Right lobe of liver (tissue), 6 donors: Measurements from ENCODE around the gene FAM13A. TPM values are rescaled to one million over a fixed set of nuclear protein-coding genes. Genes with fewer than 3 reads are reported as not detected.
A peak's percentile ranks its signal among the peaks of the same experiment; 100 is the strongest.

Source experiments
- ATAC-seq, 4 donors: fragments of 200-7000 bp; cut with Tn5 transposase; one replicate each; pipeline ENCODE4 v1.9.1; 2020; ENCODE audit warnings: mild to moderate bottlenecking in 4 of 4, moderate library complexity in 4 of 4
- DNase-seq, 3 donors: peaks; one replicate each; pipeline ENCODE4 v3.0.0-alpha.2; 2020
- H3K27ac ChIP-seq, 3 donors: fragments of 200-600 bp; one replicate each; pipeline ENCODE4 v1.8.0; 2022
- H3K27me3 ChIP-seq, 2 donors: fragments of 200-600 bp; one replicate each; pipeline ENCODE4 v1.8.0; 2022
- H3K36me3 ChIP-seq, 4 donors: fragments of 200-600 bp; sonication (generic) in 1 of 4; one replicate each; pipeline versions ENCODE4 v1.5.1 to v1.8.0; 2017 to 2022; ENCODE audit warnings: control low read depth in 1 of 4
- H3K4me1 ChIP-seq, 4 donors: fragments of 200-600 bp; sonication (generic) in 1 of 4; one replicate each; pipeline versions ENCODE4 v1.5.1 to v1.8.0; 2017 to 2022; ENCODE audit warnings: control low read depth in 1 of 4
- H3K4me3 ChIP-seq, 3 donors: fragments of 200-600 bp; one replicate each; pipeline ENCODE4 v1.8.0; 2022
- H3K9me3 ChIP-seq, 4 donors: fragments of 200-600 bp; sonication (generic) in 1 of 4; one replicate each; pipeline versions ENCODE4 v1.5.1 to v1.8.0; 2017 to 2022; ENCODE audit warnings: control low read depth in 1 of 4
- POLR2A ChIP-seq: fragments of 450-650 bp; IDR thresholded peaks from one replicate; pipeline ENCODE4 v1.6.1; 2017; ENCODE audit warnings: antibody characterized with exemption, mild to moderate bottlenecking
- WGBS: methylation state at CpG from one replicate; pipeline ENCODE4 v1.1.6; 2018; ENCODE audit warnings: low coverage, low lambda C conversion rate; ENCODE audit not compliant: insufficient coverage; ENCODE audit errors: missing lambda C conversion rate; 5-methylcytosine and 5-hydroxymethylcytosine counted together
- intact Hi-C, 2 donors: fragments of 100-400 bp; cut with DNase I; formaldehyde crosslinking; loops; one replicate each; pipeline versions ENCODE4 v1.11.2 to v1.14.1; 2022
- total RNA-seq, 6 experiments: library from RNA; depleted of rRNA in 2 of 6; stranded (reverse); fragments of >200 nt in 2 of 6; fragmentation: NEBNext Ultra II Directional in 3 of 6; extraction: Animal tissue kit (Norgen Biotek cat#: 25700) in 3 of 6; gene quantifications; one replicate each; pipeline versions ENCODE4 v1.1.0 to v1.2.4, GENCODE V29; 2016 to 2023
- TF ChIP-seq, protein P1 (sequence below), 4 donors: fragments of 200-600 bp in 3 of 4; fragments of 450-650 bp in 1 of 4; IDR thresholded peaks; one replicate each; pipeline versions ENCODE4 v1.5.1 to v1.8.0; 2016 to 2022; ENCODE audit warnings: antibody characterized with exemption in 4 of 4, mild to moderate bottlenecking in 2 of 4
- donor health status: DM: no; HTN: yes; CAD: no.
- donor health status: DM: no; HTN: no; CAD: no.
- donor health status: DM: no; HTN: no; CAD: no.
- donor health status: DM: no; HTN: yes; CAD: no.
- donor health status: DM: no; HTN: yes; CAD: no.

The FAM13A gene
- total RNA-seq, 6 experiments from 2014 or later, result 28.3 to 82.5 (median 51.7) TPM

DNA sequence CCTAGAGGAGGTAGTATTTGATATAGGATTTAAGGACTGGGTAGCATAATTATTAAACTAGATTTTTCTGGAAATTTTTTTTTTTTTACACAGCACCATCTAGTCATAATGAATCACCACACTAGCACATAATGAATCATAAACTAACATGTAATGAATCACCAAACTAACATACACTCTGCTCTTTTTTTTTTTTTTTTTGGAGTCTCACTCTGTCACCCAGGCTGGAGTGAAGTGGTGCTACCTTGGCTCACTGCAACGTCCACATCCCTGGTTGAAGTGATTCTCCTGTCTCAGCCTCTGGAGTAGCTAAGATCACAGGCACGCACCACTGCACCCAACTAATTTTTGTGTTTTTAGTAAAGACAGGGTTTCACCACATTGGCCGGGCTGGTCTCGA is 92.5 kb downstream of the FAM13A start:
- Histone ChIP-seq H3K4me1 (peaks cover 0 to 20% (median 0%) of the 10 kb centered on the region in 4 donors), H3K36me3 (no peaks in the 10 kb centered on the region), H3K27me3 (no peaks in the 10 kb centered on the region), H3K9me3 (no peaks in the 10 kb centered on the region), H3K27ac (no peak overlapping the region), H3K4me3 (no peak overlapping the region)
- peak in 1 of 4 donors; percentile 24 for ATAC-seq
- intact Hi-C loops, result no loop called here
- no peak for TF ChIP-seq POLR2A
- TF ChIP-seq, protein P1, sequence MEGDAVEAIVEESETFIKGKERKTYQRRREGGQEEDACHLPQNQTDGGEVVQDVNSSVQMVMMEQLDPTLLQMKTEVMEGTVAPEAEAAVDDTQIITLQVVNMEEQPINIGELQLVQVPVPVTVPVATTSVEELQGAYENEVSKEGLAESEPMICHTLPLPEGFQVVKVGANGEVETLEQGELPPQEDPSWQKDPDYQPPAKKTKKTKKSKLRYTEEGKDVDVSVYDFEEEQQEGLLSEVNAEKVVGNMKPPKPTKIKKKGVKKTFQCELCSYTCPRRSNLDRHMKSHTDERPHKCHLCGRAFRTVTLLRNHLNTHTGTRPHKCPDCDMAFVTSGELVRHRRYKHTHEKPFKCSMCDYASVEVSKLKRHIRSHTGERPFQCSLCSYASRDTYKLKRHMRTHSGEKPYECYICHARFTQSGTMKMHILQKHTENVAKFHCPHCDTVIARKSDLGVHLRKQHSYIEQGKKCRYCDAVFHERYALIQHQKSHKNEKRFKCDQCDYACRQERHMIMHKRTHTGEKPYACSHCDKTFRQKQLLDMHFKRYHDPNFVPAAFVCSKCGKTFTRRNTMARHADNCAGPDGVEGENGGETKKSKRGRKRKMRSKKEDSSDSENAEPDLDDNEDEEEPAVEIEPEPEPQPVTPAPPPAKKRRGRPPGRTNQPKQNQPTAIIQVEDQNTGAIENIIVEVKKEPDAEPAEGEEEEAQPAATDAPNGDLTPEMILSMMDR (IDR thresholded peaks at IDR 0.05), result no peak
- DNase-seq, result no peak
- 59% methylated on average over 4 of the region's 4 CpGs for WGBS

DNA sequence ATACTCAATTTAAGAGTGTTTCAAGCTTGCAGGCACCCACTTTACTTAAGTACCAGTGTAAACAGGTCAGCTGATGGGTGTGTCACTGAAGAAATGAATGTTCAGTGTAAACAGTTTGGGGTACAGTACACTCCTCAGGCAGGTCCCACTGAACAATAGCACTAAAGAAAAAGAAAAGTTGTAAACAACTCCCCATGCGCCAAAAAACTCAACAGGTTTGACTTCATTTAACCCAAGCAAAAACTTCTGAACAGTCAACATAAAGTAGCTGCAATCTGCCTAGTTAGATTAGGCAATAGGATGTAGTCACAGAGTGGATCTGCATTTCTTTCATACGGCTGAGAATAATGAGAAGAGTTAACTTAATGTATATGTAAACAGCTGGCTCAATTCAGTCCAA is 93.2 kb downstream of the FAM13A start:
- no peak for TF ChIP-seq POLR2A
- TF ChIP-seq, protein P1 (IDR thresholded peaks at IDR 0.05), result no peak
- no peaks in the 10 kb centered on the region for H3K27me3 ChIP-seq
- ATAC-seq, result peak in 2 of 4 donors; percentile 36 to 45
- no peak overlapping the region for H3K4me3 ChIP-seq
- H3K36me3 ChIP-seq, result no peaks in the 10 kb centered on the region
- intact Hi-C loops, result no loop called here
- DNase-seq, result no peak
- no peaks in the 10 kb centered on the region for H3K9me3 ChIP-seq
- H3K4me1 ChIP-seq, result peaks cover 0 to 17% (median 0%) of the 10 kb centered on the region in 4 donors
- H3K27ac ChIP-seq, result no peak overlapping the region
- 75% methylated on average over 2 of the region's 2 CpGs for WGBS

DNA sequence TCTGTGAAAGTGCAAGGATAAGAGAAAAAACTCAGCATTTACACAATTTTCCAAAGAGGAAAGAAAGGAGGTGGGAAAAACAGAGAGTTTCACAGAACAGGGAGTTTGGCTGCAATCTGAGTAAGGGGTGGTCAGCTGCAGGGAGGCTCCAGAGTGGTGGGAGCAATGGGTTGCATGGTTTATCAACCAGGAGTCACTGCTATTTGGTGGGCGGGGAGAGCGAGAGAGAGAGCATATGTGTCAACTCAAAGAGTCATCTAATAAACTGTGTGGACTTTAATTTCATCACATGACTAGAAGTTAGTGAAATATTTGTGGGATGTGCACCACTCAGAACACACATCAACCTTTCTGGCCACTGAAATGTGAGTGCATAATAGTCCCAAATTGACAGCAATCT is 94.6 kb downstream of the FAM13A start:
- intact Hi-C loops, result no loop called here
- H3K4me1 ChIP-seq, result peaks cover 0 to 7% (median 0%) of the 10 kb centered on the region in 4 donors
- no peak for ATAC-seq
- DNase-seq, result no peak
- no peaks in the 10 kb centered on the region for H3K36me3 ChIP-seq
- H3K27ac ChIP-seq, result no peak overlapping the region
- no peaks in the 10 kb centered on the region for H3K27me3 ChIP-seq
- 100% methylated on average over 1 of the region's 2 CpGs for whole genome bisulfite sequencing
- H3K9me3 ChIP-seq, result no peaks in the 10 kb centered on the region
- TF ChIP-seq POLR2A, result no peak
- TF ChIP-seq, protein P1 (IDR thresholded peaks at IDR 0.05), result no peak
- no peak overlapping the region for H3K4me3 ChIP-seq

DNA sequence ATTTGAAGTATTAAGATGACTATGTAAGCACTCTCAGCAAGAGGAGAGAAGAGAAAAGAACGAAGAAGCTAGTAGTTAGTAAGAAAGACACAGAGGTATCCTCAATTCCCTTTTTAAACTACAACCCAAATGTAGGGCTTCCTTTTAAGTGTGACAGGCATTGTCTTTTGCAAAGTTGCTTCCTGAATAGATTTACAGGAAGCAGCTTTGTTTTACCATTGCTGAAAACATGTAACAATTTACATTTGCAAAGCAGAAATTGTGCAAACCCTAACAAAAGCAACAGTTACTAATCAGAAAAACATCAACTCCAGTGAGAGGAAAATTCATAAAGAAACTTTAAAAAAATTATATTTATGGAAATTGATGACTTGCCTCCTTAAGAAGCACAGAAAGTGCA is 96.4 kb downstream of the FAM13A start:
- H3K9me3 ChIP-seq, result no peaks in the 10 kb centered on the region
- H3K27me3 ChIP-seq, result no peaks in the 10 kb centered on the region
- no peaks in the 10 kb centered on the region for H3K36me3 ChIP-seq
- ATAC-seq (peak in 3 of 4 donors; percentile 26 to 60 (median 54)), DNase-seq (no peak)
- intact Hi-C loops, result no loop called here
- peaks cover 0 to 3% (median 0%) of the 10 kb centered on the region in 4 donors for H3K4me1 ChIP-seq
- peak overlapping the region in 2 of 3 donors; percentile 6 to 38 for H3K27ac ChIP-seq
- TF ChIP-seq, protein P1 (IDR thresholded peaks at IDR 0.05), result no peak
- TF ChIP-seq POLR2A, result no peak
- WGBS, result 56% methylated on average over 1 of the region's 1 CpG
- H3K4me3 ChIP-seq, result no peak overlapping the region

DNA sequence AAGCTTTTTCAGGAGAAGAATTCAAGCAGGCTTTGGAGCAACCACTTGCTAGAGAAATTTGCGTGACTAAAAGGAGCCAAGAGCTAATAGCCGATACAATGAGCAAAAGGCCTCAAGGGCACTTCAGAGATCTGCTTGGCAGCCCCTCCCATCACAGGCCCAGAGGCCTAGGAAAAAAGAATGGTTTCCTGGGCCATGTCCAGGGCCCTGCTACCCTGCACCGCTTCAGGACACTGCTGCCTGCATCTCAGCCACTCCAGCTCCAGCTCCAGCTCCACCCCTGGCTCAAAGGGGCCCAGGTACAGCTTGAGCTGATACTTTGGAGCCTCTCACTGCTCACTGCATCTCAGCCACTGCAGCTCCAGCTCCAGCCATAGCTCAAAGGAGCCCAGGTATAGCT is 98.9 kb downstream of the FAM13A start:
- DNase-seq (no peak), ATAC-seq (no peak)
- TF ChIP-seq POLR2A, result no peak
- TF ChIP-seq, protein P1 (IDR thresholded peaks at IDR 0.05), result no peak
- Histone ChIP-seq H3K4me3 (no peak overlapping the region), H3K27ac (no peak overlapping the region), H3K36me3 (no peaks in the 10 kb centered on the region), H3K9me3 (no peaks in the 10 kb centered on the region), H3K27me3 (no peaks in the 10 kb centered on the region), H3K4me1 (peaks cover 0 to 3% (median 0%) of the 10 kb centered on the region in 4 donors)
- 60% methylated on average over 1 of the region's 3 CpGs for WGBS
- intact Hi-C loops, result no loop called here
